HFFc6 (cell line): ENCODE results near the gene FRY. TPM values are rescaled to one million over a fixed set of nuclear protein-coding genes. Genes with fewer than 3 reads are reported as not detected.

Source experiments
- DNase-seq: peaks from one replicate; pipeline ENCODE4 v3.0.0-alpha.2; 2018
- H3K27ac Mint-ChIP-seq: 2 replicates; pipeline ENCODE4 v1.8.0; 2020; ENCODE audit warnings: mild to moderate bottlenecking, mixed read lengths
- H3K27me3 Mint-ChIP-seq: 2 replicates; pipeline ENCODE4 v1.8.0; 2021; ENCODE audit warnings: mild to moderate bottlenecking, moderate library complexity, mixed read lengths; ENCODE audit not compliant: insufficient read depth
- H3K36me3 Mint-ChIP-seq: 2 replicates; pipeline ENCODE4 v1.8.0; 2021; ENCODE audit warnings: low read depth, mixed read lengths
- H3K4me1 Mint-ChIP-seq: 2 replicates; pipeline ENCODE4 v1.8.0; 2020; ENCODE audit warnings: low read depth, mixed read lengths
- H3K4me3 Mint-ChIP-seq: 2 replicates; pipeline ENCODE4 v1.8.0; 2020; ENCODE audit warnings: mild to moderate bottlenecking, moderate library complexity, mixed read lengths
- H3K9me3 Mint-ChIP-seq: 2 replicates; pipeline ENCODE4 v1.8.0; 2020; ENCODE audit warnings: mild to moderate bottlenecking, mixed read lengths
- CTCF ChIP-seq: fragments of 200-600 bp; sonication (generic); IDR thresholded peaks from 2 replicates; pipeline ENCODE4 v1.5.0; 2021; ENCODE audit warnings: antibody characterized with exemption, mild to moderate bottlenecking
- total RNA-seq, 6 experiments: library from RNA; stranded (reverse); fragmentation: NEBNext Ultra II Directional; extraction: Animal tissue kit (Norgen Biotek cat#: 25700); gene quantifications; 2 replicates in 1 of 6; 3 replicates in 5 of 6; pipeline ENCODE4 v1.2.3, GENCODE V29; 2021

The FRY gene
- total RNA-seq, 6 experiments from 2014 or later: 12.3 to 19.2 (median 13.8) TPM

GRCh38 chr13:32113532-32113931 lies 82.0 kb downstream of the FRY start:
- no peaks in the 10 kb centered on the region for H3K27me3 Mint-ChIP-seq
- 0 out of 2 replicates have a peak, but pooled peaks cover 5% of the 10 kb centered on the region for H3K36me3 Mint-ChIP-seq
- no peak overlapping the region for H3K4me3 Mint-ChIP-seq
- TF ChIP-seq CTCF: no peak
- DNase-seq: no peak
- H3K9me3 Mint-ChIP-seq: no peaks in the 10 kb centered on the region
- no peak overlapping the region for H3K27ac Mint-ChIP-seq
- no peaks in the 10 kb centered on the region for H3K4me1 Mint-ChIP-seq

GRCh38 chr13:32114284-32114950 lies 82.8 kb downstream of the FRY start:
- 0 out of 2 replicates have a peak, but pooled peaks cover 5% of the 10 kb centered on the region for H3K36me3 Mint-ChIP-seq
- no peak overlapping the region for H3K4me3 Mint-ChIP-seq
- H3K4me1 Mint-ChIP-seq: no peaks in the 10 kb centered on the region
- no peaks in the 10 kb centered on the region for H3K27me3 Mint-ChIP-seq
- no peak overlapping the region for H3K27ac Mint-ChIP-seq
- DNase-seq: no peak
- no peaks in the 10 kb centered on the region for H3K9me3 Mint-ChIP-seq
- no peak for TF ChIP-seq CTCF

GRCh38 chr13:32115066-32115465 lies 83.5 kb downstream of the FRY start:
- Mint-ChIP-seq H3K27me3 (no peaks in the 10 kb centered on the region), H3K9me3 (no peaks in the 10 kb centered on the region), H3K36me3 (0 out of 2 replicates have a peak, but pooled peaks cover 5% of the 10 kb centered on the region), H3K4me3 (no peak overlapping the region), H3K4me1 (0 out of 2 replicates have a peak, but pooled peaks cover 4% of the 10 kb centered on the region), H3K27ac (no peak overlapping the region)
- no peak for DNase-seq
- no peak for TF ChIP-seq CTCF

GRCh38 chr13:32116210-32116609 lies 84.6 kb downstream of the FRY start:
- Mint-ChIP-seq H3K4me1 (peaks cover 7% of the 10 kb centered on the region), H3K27ac (no peak overlapping the region), H3K27me3 (no peaks in the 10 kb centered on the region), H3K36me3 (peaks cover 10% of the 10 kb centered on the region), H3K9me3 (no peaks in the 10 kb centered on the region), H3K4me3 (no peak overlapping the region)
- DNase-seq: no peak
- TF ChIP-seq CTCF: no peak

- Mint-ChIP-seq H3K4me1 (peaks cover 15% of the 10 kb centered on the region), H3K27ac (no peak overlapping the region), H3K4me3 (no peak overlapping the region), H3K9me3 (no peaks in the 10 kb centered on the region), H3K27me3 (no peaks in the 10 kb centered on the region), H3K36me3 (peaks cover 18% of the 10 kb centered on the region)
- TF ChIP-seq CTCF: no peak
- no peak for DNase-seq
Measured at GRCh38 chr13:32117001-32117400, 85.4 kb downstream of the FRY start.
